A673 (cell line): ENCODE measurements around the gene MOSPD3. TPM values are rescaled to one million over a fixed set of nuclear protein-coding genes. Genes with fewer than 3 reads are reported as not detected.
A peak's percentile ranks its signal among the peaks of the same experiment; 100 is the strongest.
"Not testable (repeated sequence)": the region's sequence is repeated elsewhere in the genome, so short reads cannot be mapped to it uniquely, and the experiment has no call there.

Experiments
- BruUV-seq: library from RNA; stranded (reverse); fragments of 400-500 nt; replicated peaks from 2 replicates; lab custom pipeline; 2021; lab: Mats Ljungman, UMichigan
- CTCF ChIA-PET: fragments of 300-600 bp; sonication (Branson Sonifier 250); formaldehyde crosslinking; loops from one replicate; lab custom pipeline; 2022; ENCODE audit warnings: antibody characterized with exemption; lab: Charles Lee
- POLR2A ChIA-PET: fragments of 300-600 bp; sonication (Branson Sonifier 250); formaldehyde crosslinking; loops from one replicate; lab custom pipeline; 2022; ENCODE audit warnings: antibody characterized with exemption; ENCODE audit not compliant: low non-redundant PET; lab: Charles Lee
- DNase-seq: peaks from one replicate; pipeline ENCODE4 v3.0.0-alpha.2; 2015; ENCODE audit warnings: low spot score
- H3K27ac ChIP-seq: fragments of 200-600 bp; sonication (generic); 2 replicates; pipeline ENCODE4 v1.5.1; 2016; ENCODE audit warnings: mixed run types, low read depth, mild to moderate bottlenecking, mixed read lengths, antibody characterized with exemption, low read length; ENCODE audit not compliant: poor library complexity, severe bottlenecking
- H3K27me3 ChIP-seq: fragments of 200-600 bp; sonication (generic); replicated peaks from 2 replicates; pipeline ENCODE4 v1.6.1; 2017; ENCODE audit warnings: mixed run types, low read depth, mild to moderate bottlenecking, mixed read lengths, antibody characterized with exemption, low read length; ENCODE audit not compliant: insufficient read depth, poor library complexity
- H3K36me3 ChIP-seq: fragments of 200-600 bp; sonication (generic); 2 replicates; pipeline ENCODE4 v1.6.1; 2016; ENCODE audit warnings: mixed run types, mild to moderate bottlenecking, mixed read lengths, antibody characterized with exemption, low read length; ENCODE audit not compliant: insufficient read depth, poor library complexity, severe bottlenecking
- H3K4me1 ChIP-seq: fragments of 200-600 bp; sonication (generic); 2 replicates; pipeline ENCODE4 v1.6.1; 2017; ENCODE audit warnings: mixed run types, mild to moderate bottlenecking, mixed read lengths, antibody characterized with exemption, low read length; ENCODE audit not compliant: insufficient read depth, poor library complexity, severe bottlenecking
- H3K4me3 ChIP-seq: fragments of 200-600 bp; sonication (generic); 2 replicates; pipeline ENCODE4 v1.5.1; 2016; ENCODE audit warnings: low read depth, mixed run types, mild to moderate bottlenecking, mixed read lengths, low read length; ENCODE audit not compliant: poor library complexity, severe bottlenecking
- H3K9me3 ChIP-seq: fragments of 200-600 bp; sonication (generic); 2 replicates; pipeline ENCODE4 v1.6.1; 2016; ENCODE audit warnings: mixed run types, low read depth, mild to moderate bottlenecking, mixed read lengths, antibody characterized with exemption, low read length; ENCODE audit not compliant: poor library complexity, severe bottlenecking
- EZH2 ChIP-seq: fragments of 200-600 bp; sonication (generic); IDR thresholded peaks from 2 replicates; pipeline ENCODE4 v1.6.1; 2017; ENCODE audit warnings: borderline replicate concordance, low read depth, mild to moderate bottlenecking, mixed read lengths, antibody characterized with exemption, low read length; ENCODE audit not compliant: poor library complexity, severe bottlenecking
- intact Hi-C: fragments of 100-400 bp; cut with micrococcal nuclease; formaldehyde crosslinking; loops from one replicate; pipeline ENCODE4 v1.10.0; 2022; ENCODE audit not compliant: unreplicated experiment
- total RNA-seq: library from RNA; stranded (reverse); gene quantifications from 2 replicates; pipeline ENCODE4 v1.2.3, GENCODE V29; 2021
- TF ChIP-seq, protein P1 (sequence below): fragments of 300-800, 200-600 bp; sonication (generic); conservative IDR thresholded peaks from 2 replicates; pipeline ENCODE4 v1.5.1; 2017; ENCODE audit warnings: low read depth, mild to moderate bottlenecking, antibody characterized with exemption, low read length, moderate library complexity, mixed read lengths

Gene MOSPD3
- total RNA-seq, 1 experiment from 2014 or later: 17.3 TPM

GRCh38 chr7:100654908-100655831 lies 42.8 kb downstream of the MOSPD3 start:
- no TSS peak for BruUV-seq
- TF ChIP-seq EZH2: no peak
- TF ChIP-seq, protein P1, sequence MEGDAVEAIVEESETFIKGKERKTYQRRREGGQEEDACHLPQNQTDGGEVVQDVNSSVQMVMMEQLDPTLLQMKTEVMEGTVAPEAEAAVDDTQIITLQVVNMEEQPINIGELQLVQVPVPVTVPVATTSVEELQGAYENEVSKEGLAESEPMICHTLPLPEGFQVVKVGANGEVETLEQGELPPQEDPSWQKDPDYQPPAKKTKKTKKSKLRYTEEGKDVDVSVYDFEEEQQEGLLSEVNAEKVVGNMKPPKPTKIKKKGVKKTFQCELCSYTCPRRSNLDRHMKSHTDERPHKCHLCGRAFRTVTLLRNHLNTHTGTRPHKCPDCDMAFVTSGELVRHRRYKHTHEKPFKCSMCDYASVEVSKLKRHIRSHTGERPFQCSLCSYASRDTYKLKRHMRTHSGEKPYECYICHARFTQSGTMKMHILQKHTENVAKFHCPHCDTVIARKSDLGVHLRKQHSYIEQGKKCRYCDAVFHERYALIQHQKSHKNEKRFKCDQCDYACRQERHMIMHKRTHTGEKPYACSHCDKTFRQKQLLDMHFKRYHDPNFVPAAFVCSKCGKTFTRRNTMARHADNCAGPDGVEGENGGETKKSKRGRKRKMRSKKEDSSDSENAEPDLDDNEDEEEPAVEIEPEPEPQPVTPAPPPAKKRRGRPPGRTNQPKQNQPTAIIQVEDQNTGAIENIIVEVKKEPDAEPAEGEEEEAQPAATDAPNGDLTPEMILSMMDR: no peak
- H3K27ac ChIP-seq: no peak overlapping the region
- POLR2A ChIA-PET: no interaction called here
- CTCF ChIA-PET: interaction anchor here (0.6 kb wide), 1 partner anchor 36 kb away, joined by 3 read pairs; no protein-coding TSS in a partner anchor
- no peak overlapping the region for H3K4me3 ChIP-seq
- intact Hi-C loops: no loop called here
- no peaks in the 10 kb centered on the region for H3K36me3 ChIP-seq
- H3K9me3 ChIP-seq: no peaks in the 10 kb centered on the region
- H3K27me3 ChIP-seq: no peaks in the 10 kb centered on the region
- DNase-seq: no peak
- peaks cover 4% of the 10 kb centered on the region for H3K4me1 ChIP-seq

DNA sequence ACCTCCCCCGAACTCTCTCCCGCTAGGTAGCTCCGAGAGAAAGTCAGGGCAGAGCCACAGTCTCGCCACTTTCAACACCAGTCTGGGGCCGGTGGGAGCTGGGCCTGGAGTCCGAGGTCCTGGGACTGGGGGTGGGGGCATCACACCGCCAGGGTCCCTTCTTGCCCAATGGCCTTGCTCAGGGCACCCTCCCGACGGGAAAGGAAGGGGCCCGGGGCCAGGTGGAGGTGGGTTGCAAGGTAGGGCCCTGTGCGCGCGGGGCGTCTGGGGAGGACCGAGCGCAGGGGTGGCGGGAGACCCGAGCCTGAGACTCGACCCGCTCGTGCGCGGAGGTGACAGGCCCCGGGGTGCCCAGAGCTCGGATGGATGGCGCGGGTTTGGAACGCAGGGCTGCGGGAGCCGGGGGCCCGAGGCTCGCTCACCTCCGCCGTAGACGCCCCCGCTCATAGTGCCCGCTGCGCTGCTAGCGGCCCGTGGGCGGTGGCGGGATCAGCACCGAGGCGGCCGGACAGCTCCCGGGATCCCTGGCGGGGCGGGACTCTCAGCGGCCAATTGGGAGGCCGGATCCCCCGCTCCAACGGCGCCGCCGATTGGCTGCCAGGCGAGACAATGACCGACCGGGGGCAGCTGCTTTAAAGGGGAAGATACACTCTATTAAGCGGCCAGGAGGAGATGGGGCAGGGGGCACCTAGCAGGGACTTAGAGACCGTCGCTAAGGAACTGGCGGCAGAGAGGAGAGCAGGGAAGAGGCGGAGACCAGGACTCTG lies 43.8 kb downstream of the MOSPD3 start, which contains the start of gene ACTL6B:
Gene ACTL6B, minus strand, starts transcription at position 541 of the 767 bp plus-strand sequence. Its CDS starts 94 bp downstream, at position 447.
- DNase-seq: peak; percentile 77
- Histone ChIP-seq H3K9me3 (no peaks in the 10 kb centered on the region), H3K27ac (no peak within 1 kb of the TSS), H3K4me1 (peaks cover 4% of the 10 kb centered on the region), H3K36me3 (no peaks in the 10 kb centered on the region), H3K27me3 (no peaks in the 10 kb centered on the region), H3K4me3 (peak within 1 kb of the TSS; percentile 2)
- TF ChIP-seq, protein P1: no peak
- TF ChIP-seq EZH2: no peak
- ChIA-PET POLR2A (no interaction called here), CTCF (no interaction called here)
- intact Hi-C loops: no loop called here
- BruUV-seq: no TSS peak

DNA sequence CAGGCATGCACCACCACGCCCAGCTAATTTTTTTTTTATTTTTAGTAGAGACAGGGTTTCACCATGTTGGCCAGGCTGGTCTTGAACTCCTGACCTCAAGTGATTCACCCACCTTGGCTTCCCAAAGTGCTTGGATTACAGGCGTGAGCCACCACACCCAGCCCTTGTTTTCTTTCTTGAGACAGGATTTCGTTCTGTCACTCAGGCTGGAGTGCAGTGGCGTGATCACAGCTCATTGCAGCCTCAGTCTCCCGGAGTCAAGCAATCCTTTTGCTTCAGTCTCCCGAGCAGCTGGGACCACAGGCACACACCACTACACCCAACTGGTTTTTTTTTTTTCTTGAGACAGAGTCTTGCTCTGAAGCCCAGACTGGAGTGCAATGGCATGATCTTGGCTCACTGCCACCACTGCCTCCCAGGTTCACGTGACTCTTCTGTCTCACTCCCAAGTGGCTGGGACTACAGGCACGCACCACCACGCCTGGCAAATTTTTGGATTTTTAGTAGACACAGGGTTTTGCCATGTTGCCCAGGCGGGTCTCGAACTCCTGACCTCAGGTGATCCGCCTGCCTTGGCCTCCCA lies 49.9 kb downstream of the MOSPD3 start:
- H3K27ac ChIP-seq, H3K36me3 ChIP-seq, H3K4me3 ChIP-seq, H3K4me1 ChIP-seq, BruUV-seq, H3K9me3 ChIP-seq, intact Hi-C loops, DNase-seq, H3K27me3 ChIP-seq, CTCF ChIA-PET: not testable (repeated sequence)
- POLR2A ChIA-PET: interaction anchor here (0.6 kb wide), 1 partner anchor 15 kb away, joined by 3 read pairs; no protein-coding TSS in a partner anchor

Other genes with a start within 250 kb of the MOSPD3 start
- gene PILRA, start 239.1 kb upstream of the MOSPD3 start, total RNA-seq: 1.5 and 2.0 TPM in 2 replicates
- 0.45 and 1.1 TPM in 2 replicates for gene ZCWPW1, start 183.8 kb upstream of the MOSPD3 start, total RNA-seq
- 65.3 and 85.9 TPM in 2 replicates for gene MEPCE, start 182.7 kb upstream of the MOSPD3 start, total RNA-seq
- 27.3 and 37.3 TPM in 2 replicates for gene PPP1R35, start 176.0 kb upstream of the MOSPD3 start, total RNA-seq
- gene SPACDR, start 148.3 kb upstream of the MOSPD3 start, total RNA-seq: 2.9 and 3.9 TPM in 2 replicates
- gene TSC22D4, start 133.3 kb upstream of the MOSPD3 start, total RNA-seq: 69.0 and 71.0 TPM in 2 replicates
- 1.3 and 3.2 TPM in 2 replicates for gene NYAP1, start 128.6 kb upstream of the MOSPD3 start, total RNA-seq
- 12.8 and 15.3 TPM in 2 replicates for gene AGFG2, start 73.3 kb upstream of the MOSPD3 start, total RNA-seq
- 1.7 and 2.8 TPM in 2 replicates for gene SAP25, start 38.6 kb upstream of the MOSPD3 start, total RNA-seq
- gene LRCH4, start 26.4 kb upstream of the MOSPD3 start, total RNA-seq: 42.4 and 50.4 TPM in 2 replicates
- gene FBXO24, start 26.2 kb upstream of the MOSPD3 start, total RNA-seq: 0.44 and 0.75 TPM in 2 replicates
- 45.0 and 70.1 TPM in 2 replicates for gene PCOLCE, start 10.2 kb upstream of the MOSPD3 start, total RNA-seq
- gene TFR2, start 29.0 kb downstream of the MOSPD3 start, total RNA-seq: 1.4 and 2.0 TPM in 2 replicates
- 0.31 TPM in 1 of 2 replicates, not detected in the other for gene ACTL6B, start 43.9 kb downstream of the MOSPD3 start, total RNA-seq
- gene GNB2, start 61.2 kb downstream of the MOSPD3 start, total RNA-seq: 225 and 243 TPM in 2 replicates
- gene GIGYF1, start 81.7 kb downstream of the MOSPD3 start, total RNA-seq: 47.4 and 51.9 TPM in 2 replicates
- 68.8 and 72.6 TPM in 2 replicates for gene POP7, start 93.6 kb downstream of the MOSPD3 start, total RNA-seq
- 0.21 TPM in 1 of 2 replicates, not detected in the other for gene EPO, start 107.9 kb downstream of the MOSPD3 start, total RNA-seq
- not detected in 2 replicates for gene ZAN, start 121.1 kb downstream of the MOSPD3 start, total RNA-seq
- gene EPHB4, start 215.0 kb downstream of the MOSPD3 start, total RNA-seq: 90.4 and 92.6 TPM in 2 replicates
- 23.8 and 26.1 TPM in 2 replicates for gene SLC12A9, start 240.2 kb downstream of the MOSPD3 start, total RNA-seq